Sigmoid colon (tissue), 7 donors: ENCODE results near the gene ZCCHC24. TPM values are rescaled to one million over a fixed set of nuclear protein-coding genes. Genes with fewer than 3 reads are reported as not detected.
A peak's percentile ranks its signal among the peaks of the same experiment; 100 is the strongest.

Source experiments
- DNase-seq: peaks from one replicate; pipeline ENCODE4 v3.0.0-alpha.2; 2019
- H3K27ac ChIP-seq, 4 donors: fragments of 200-600 bp; sonication (generic); one replicate each; pipeline ENCODE4 v1.5.1; 2016 to 2019; ENCODE audit warnings: mild to moderate bottlenecking in 1 of 4
- H3K27me3 ChIP-seq, 3 donors: fragments of 200-600 bp; sonication (generic); one replicate each; pipeline ENCODE4 v1.5.1; 2019; ENCODE audit warnings: mild to moderate bottlenecking in 1 of 3
- H3K36me3 ChIP-seq, 4 donors: fragments of 200-600 bp; sonication (generic); one replicate each; pipeline ENCODE4 v1.5.1; 2016 to 2019
- H3K4me1 ChIP-seq, 4 donors: fragments of 200-600 bp; sonication (generic); one replicate each; pipeline ENCODE4 v1.5.1; 2017 to 2019
- H3K4me3 ChIP-seq, 4 donors: fragments of 200-600 bp; sonication (generic); one replicate each; pipeline ENCODE4 v1.5.1; 2017 to 2019; ENCODE audit warnings: mild to moderate bottlenecking in 2 of 4, moderate library complexity in 1 of 4
- H3K9me3 ChIP-seq, 4 donors: fragments of 200-600 bp in 3 of 4; sonication (generic) in 3 of 4; one replicate each; pipeline versions ENCODE4 v1.5.1 to v1.6.1; 2013 to 2019
- CTCF ChIP-seq, 4 experiments: fragments of 450-650 bp in 3 of 4; fragments of 200-600 bp in 1 of 4; IDR thresholded peaks; one replicate each; pipeline ENCODE4 v1.5.1; 2016 to 2019; ENCODE audit warnings: antibody characterized with exemption in 4 of 4, mild to moderate bottlenecking in 3 of 4, moderate library complexity in 2 of 4
- EP300 ChIP-seq, 4 donors: sonication (generic); formaldehyde crosslinking; IDR thresholded peaks; one replicate each; pipeline ENCODE4 v1.6.1; 2017; ENCODE audit warnings: antibody characterized with exemption in 4 of 4
- POLR2A ChIP-seq, 2 donors: fragments of 450-650 bp; IDR thresholded peaks; one replicate each; pipeline ENCODE4 v1.6.1; 2016; ENCODE audit warnings: antibody characterized with exemption in 2 of 2, mild to moderate bottlenecking in 2 of 2, moderate library complexity in 2 of 2
- POLR2AphosphoS5 ChIP-seq, 4 donors: sonication (generic); formaldehyde crosslinking; IDR thresholded peaks; one replicate each; pipeline ENCODE4 v1.6.1; 2017; ENCODE audit warnings: antibody characterized with exemption in 4 of 4
- WGBS, 2 donors: extraction: QIAGEN DNeasy Blood & Tissue Kit; methylation state at CpG; one replicate each; pipeline ENCODE4 v1.1.7; 2013; 5-methylcytosine and 5-hydroxymethylcytosine counted together
- intact Hi-C: fragments of 100-400 bp; cut with DNase I; formaldehyde crosslinking; loops from one replicate; pipeline ENCODE4 v1.15.1; 2023
- polyA plus RNA-seq, 3 donors: library from polyadenylated mRNA; stranded (reverse); fragments of 200-250 nt; gene quantifications; one replicate each; pipeline ENCODE4 v1.2.3, GENCODE V29; 2013
- total RNA-seq, 4 donors: library from RNA; depleted of rRNA; stranded (reverse); fragments of >200 nt; gene quantifications; one replicate each; pipeline ENCODE4 v1.1.0, GENCODE V29; 2016
- donor health status: healthy with polysubstance abuse.
- donor health status: Bipolar disorder and iron deficiency.
- donor health status: healthy.

The ZCCHC24 gene
- total and polyA plus RNA-seq, 7 donors = 7.6 to 141 (median 82.6) TPM

- no peaks in the 10 kb centered on the region for H3K27me3 ChIP-seq
- no peaks in the 10 kb centered on the region for H3K9me3 ChIP-seq
- peaks cover 38 to 60% (median 41%) of the 10 kb centered on the region in 4 donors for H3K36me3 ChIP-seq
- no peak for DNase-seq
- WGBS, 2 donors = 87 to 91% methylated on average over 6 of the region's 6 CpGs
- no peak overlapping the region for H3K27ac ChIP-seq
- no peak overlapping the region for H3K4me3 ChIP-seq
- intact Hi-C loops = no loop called here
- peaks cover 0 to 31% (median 28%) of the 10 kb centered on the region in 4 donors for H3K4me1 ChIP-seq
- no peak for TF ChIP-seq POLR2A (IDR thresholded peaks at IDR 0.05)
Measured at GRCh38 chr10:79349766-79350406, 95.5 kb downstream of the ZCCHC24 start.

GRCh38 chr10:79349072-79349491 lies 96.3 kb downstream of the ZCCHC24 start:
- H3K4me3 ChIP-seq = peak overlapping the region in 1 of 4 donors; percentile 73
- no peaks in the 10 kb centered on the region for H3K9me3 ChIP-seq
- WGBS, 2 donors = 80 to 81% methylated on average over 6 of the region's 6 CpGs
- H3K27me3 ChIP-seq = no peaks in the 10 kb centered on the region
- peak overlapping the region; percentile 85 to 89 (median 88) for H3K27ac ChIP-seq
- H3K36me3 ChIP-seq = peaks cover 34 to 52% (median 41%) of the 10 kb centered on the region in 4 donors
- peaks cover 0 to 31% (median 28%) of the 10 kb centered on the region in 4 donors for H3K4me1 ChIP-seq
- no peak for DNase-seq
- intact Hi-C loops = no loop called here
- TF ChIP-seq POLR2A (IDR thresholded peaks at IDR 0.05) = no peak
- no peak for TF ChIP-seq CTCF (IDR thresholded peaks at IDR 0.05)
- TF ChIP-seq EP300 (IDR thresholded peaks at IDR 0.05) = no peak
- no peak for TF ChIP-seq POLR2AphosphoS5 (IDR thresholded peaks at IDR 0.05)

- Histone ChIP-seq H3K4me1 (peaks cover 0 to 31% (median 28%) of the 10 kb centered on the region in 4 donors), H3K9me3 (no peaks in the 10 kb centered on the region), H3K4me3 (peak overlapping the region; percentile 54 to 73 (median 68)), H3K36me3 (peaks cover 30 to 47% (median 37%) of the 10 kb centered on the region in 4 donors), H3K27ac (peak overlapping the region; percentile 85 to 89 (median 88)), H3K27me3 (no peaks in the 10 kb centered on the region)
- 66 to 77% methylated on average over 3 of the region's 3 CpGs for WGBS, 2 donors
- intact Hi-C loops = no loop called here
- no peak for DNase-seq
- TF ChIP-seq EP300 (IDR thresholded peaks at IDR 0.05) = no peak
- TF ChIP-seq CTCF (IDR thresholded peaks at IDR 0.05) = no peak
- TF ChIP-seq POLR2A (IDR thresholded peaks at IDR 0.05) = no peak
- TF ChIP-seq POLR2AphosphoS5 (IDR thresholded peaks at IDR 0.05) = no peak
Measured at GRCh38 chr10:79348640-79348988, 96.8 kb downstream of the ZCCHC24 start.

GRCh38 chr10:79347894-79348639 lies 97.4 kb downstream of the ZCCHC24 start:
- H3K36me3 ChIP-seq = peaks cover 28 to 42% (median 32%) of the 10 kb centered on the region in 4 donors
- H3K4me3 ChIP-seq = peak overlapping the region; percentile 54 to 73 (median 68)
- no peaks in the 10 kb centered on the region for H3K27me3 ChIP-seq
- peaks cover 0 to 31% (median 28%) of the 10 kb centered on the region in 4 donors for H3K4me1 ChIP-seq
- no peaks in the 10 kb centered on the region for H3K9me3 ChIP-seq
- intact Hi-C loops = no loop called here
- H3K27ac ChIP-seq = peak overlapping the region; percentile 85 to 89 (median 88)
- WGBS, 2 donors = 3 to 6% methylated on average over 34 of the region's 34 CpGs
- TF ChIP-seq EP300 (IDR thresholded peaks at IDR 0.05) (peak in 1 of 4 donors; percentile 33), CTCF (IDR thresholded peaks at IDR 0.05) (no peak), POLR2AphosphoS5 (IDR thresholded peaks at IDR 0.05) (peak in 2 of 4 donors; percentile 20 to 66), POLR2A (IDR thresholded peaks at IDR 0.05) (no peak)
- DNase-seq = peak; percentile 91

GRCh38 chr10:79347226-79347893 lies 98.1 kb downstream of the ZCCHC24 start, which contains the start of gene PPIF:
TSS of gene PPIF (plus strand) at chr10:79347469. CDS start at chr10:79347549, 80 bp downstream.
- TF ChIP-seq CTCF (IDR thresholded peaks at IDR 0.05) = peak; percentile 94 to 99 (median 96)
- no peak for TF ChIP-seq POLR2A (IDR thresholded peaks at IDR 0.05)
- peak; percentile 79 to 90 (median 86) for TF ChIP-seq POLR2AphosphoS5 (IDR thresholded peaks at IDR 0.05)
- no peak for TF ChIP-seq EP300 (IDR thresholded peaks at IDR 0.05)
- 0 to 1% methylated on average over 77 of the region's 77 CpGs for WGBS, 2 donors
- peaks cover 21 to 34% (median 27%) of the 10 kb centered on the region in 4 donors for H3K36me3 ChIP-seq
- no peaks in the 10 kb centered on the region for H3K9me3 ChIP-seq
- H3K27me3 ChIP-seq = no peaks in the 10 kb centered on the region
- peak within 1 kb of the TSS; percentile 85 to 89 (median 88) for H3K27ac ChIP-seq
- H3K4me1 ChIP-seq = peaks cover 0 to 31% (median 28%) of the 10 kb centered on the region in 4 donors
- intact Hi-C loops = no loop called here
- peak within 1 kb of the TSS; percentile 54 to 73 (median 68) for H3K4me3 ChIP-seq
- DNase-seq = peak; percentile 98
